Gastrocnemius medialis (tissue), 4 donors: ENCODE measurements around the gene MCUB.

ENCODE experiments used
- POLR2A ChIP-seq, 2 donors: fragments of 450-650 bp; IDR thresholded peaks; one replicate each; pipeline ENCODE4 v1.6.1; 2017; ENCODE audit warnings: antibody characterized with exemption in 2 of 2, mild to moderate bottlenecking in 2 of 2, moderate library complexity in 2 of 2
- TF ChIP-seq, protein P1 (sequence below), 5 experiments: fragments of 450-650 bp in 3 of 5; fragments of 200-600 bp in 2 of 5; sonication (generic) in 2 of 5; IDR thresholded peaks in 4 of 5; conservative IDR thresholded peaks in 1 of 5; 1 replicate in 4 of 5; 2 replicates in 1 of 5; pipeline ENCODE4 v1.5.1; 2016 to 2019; ENCODE audit warnings: antibody characterized with exemption in 5 of 5, mild to moderate bottlenecking in 3 of 5, moderate library complexity in 3 of 5

DNA sequence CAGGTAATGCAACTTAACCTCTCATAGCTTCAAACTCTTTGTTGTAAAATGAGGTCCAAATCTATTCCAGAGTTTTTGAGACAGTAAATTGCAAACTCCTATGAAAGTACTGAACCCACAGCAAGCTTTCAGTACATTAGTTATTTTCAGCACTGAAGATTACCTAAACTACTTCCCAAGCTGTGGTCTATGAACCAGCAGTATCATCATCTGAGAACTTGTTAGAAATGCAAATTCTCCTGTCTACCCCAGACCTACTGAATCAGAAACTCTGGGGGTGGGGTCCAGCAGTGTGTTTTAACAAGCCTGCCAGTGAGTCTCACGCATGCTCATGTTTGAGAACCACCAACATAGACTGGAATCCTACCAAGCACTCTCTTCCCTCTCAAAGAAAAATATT lies 148.9 kb downstream of the MCUB start:
- TF ChIP-seq, protein P1, sequence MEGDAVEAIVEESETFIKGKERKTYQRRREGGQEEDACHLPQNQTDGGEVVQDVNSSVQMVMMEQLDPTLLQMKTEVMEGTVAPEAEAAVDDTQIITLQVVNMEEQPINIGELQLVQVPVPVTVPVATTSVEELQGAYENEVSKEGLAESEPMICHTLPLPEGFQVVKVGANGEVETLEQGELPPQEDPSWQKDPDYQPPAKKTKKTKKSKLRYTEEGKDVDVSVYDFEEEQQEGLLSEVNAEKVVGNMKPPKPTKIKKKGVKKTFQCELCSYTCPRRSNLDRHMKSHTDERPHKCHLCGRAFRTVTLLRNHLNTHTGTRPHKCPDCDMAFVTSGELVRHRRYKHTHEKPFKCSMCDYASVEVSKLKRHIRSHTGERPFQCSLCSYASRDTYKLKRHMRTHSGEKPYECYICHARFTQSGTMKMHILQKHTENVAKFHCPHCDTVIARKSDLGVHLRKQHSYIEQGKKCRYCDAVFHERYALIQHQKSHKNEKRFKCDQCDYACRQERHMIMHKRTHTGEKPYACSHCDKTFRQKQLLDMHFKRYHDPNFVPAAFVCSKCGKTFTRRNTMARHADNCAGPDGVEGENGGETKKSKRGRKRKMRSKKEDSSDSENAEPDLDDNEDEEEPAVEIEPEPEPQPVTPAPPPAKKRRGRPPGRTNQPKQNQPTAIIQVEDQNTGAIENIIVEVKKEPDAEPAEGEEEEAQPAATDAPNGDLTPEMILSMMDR (IDR thresholded peaks at IDR 0.05 in 4 of 5, conservative IDR thresholded peaks at IDR 0.05 in 1 of 5) = no peak
- TF ChIP-seq POLR2A (IDR thresholded peaks at IDR 0.05) = no peak
